Left ventricle myocardium inferior (tissue), 1 donor: Measurements from ENCODE around the gene MEG3. TPM values are rescaled to one million over a fixed set of nuclear protein-coding genes. Genes with fewer than 3 reads are reported as not detected.

Experiments used
- DNase-seq: peaks from one replicate; pipeline ENCODE4 v3.0.0-alpha.2; 2020
- H3K27ac ChIP-seq: fragments of 200-600 bp; replicated peaks from 2 replicates; pipeline ENCODE4 v1.8.0; 2021
- H3K27me3 ChIP-seq: fragments of 200-600 bp; 2 replicates; pipeline ENCODE4 v1.8.0; 2021; ENCODE audit warnings: low read depth
- H3K36me3 ChIP-seq: fragments of 200-600 bp; 2 replicates; pipeline ENCODE4 v1.8.0; 2021
- H3K4me1 ChIP-seq: fragments of 200-600 bp; 2 replicates; pipeline ENCODE4 v1.8.0; 2021
- H3K4me3 ChIP-seq: fragments of 200-600 bp; 2 replicates; pipeline ENCODE4 v1.8.0; 2021; ENCODE audit warnings: mild to moderate bottlenecking, moderate library complexity
- H3K9me3 ChIP-seq: fragments of 200-600 bp; replicated peaks from 2 replicates; pipeline ENCODE4 v1.8.0; 2021
- CTCF ChIP-seq: fragments of 200-600 bp; IDR thresholded peaks from 2 replicates; pipeline ENCODE4 v1.8.0; 2021; ENCODE audit warnings: antibody characterized with exemption, mild to moderate bottlenecking, borderline replicate concordance
- intact Hi-C: fragments of 100-400 bp; cut with micrococcal nuclease; formaldehyde crosslinking; loops from one replicate; pipeline ENCODE4 v1.11.0; 2022
- total RNA-seq: library from RNA; stranded (reverse); fragmentation: NEBNext Ultra II Directional; extraction: Animal tissue kit (Norgen Biotek cat#: 25700); gene quantifications from one replicate; pipeline ENCODE4 v1.2.1, GENCODE V29; 2021
- donor health status: DM: no; HTN: yes; CAD: no; lungs with severe emphysema.

Gene MEG3
- total RNA-seq, 1 donor from 2014 or later = 17.5 TPM

- peak; percentile 2 for DNase-seq
- Histone ChIP-seq H3K4me3 (no peak overlapping the region), H3K4me1 (no peaks in the 10 kb centered on the region), H3K9me3 (no peaks in the 10 kb centered on the region), H3K27me3 (peaks cover 44% of the 10 kb centered on the region), H3K27ac (no peak overlapping the region), H3K36me3 (no peaks in the 10 kb centered on the region)
- intact Hi-C loops = no loop called here
- no peak for TF ChIP-seq CTCF
Observed at GRCh38 chr14:100864206-100864605, 38.3 kb downstream of the MEG3 start.

GRCh38 chr14:100864960-100865681, 39.2 kb downstream of the MEG3 start:
- no peak overlapping the region for H3K27ac ChIP-seq
- H3K36me3 ChIP-seq = no peaks in the 10 kb centered on the region
- H3K9me3 ChIP-seq = no peaks in the 10 kb centered on the region
- no peaks in the 10 kb centered on the region for H3K4me1 ChIP-seq
- intact Hi-C loops = no loop called here
- no peak for TF ChIP-seq CTCF
- H3K4me3 ChIP-seq = no peak overlapping the region
- H3K27me3 ChIP-seq = peaks cover 34% of the 10 kb centered on the region
- peak; percentile 8 for DNase-seq

- TF ChIP-seq CTCF = no peak
- Histone ChIP-seq H3K36me3 (no peaks in the 10 kb centered on the region), H3K27ac (no peak overlapping the region), H3K9me3 (no peaks in the 10 kb centered on the region), H3K27me3 (peaks cover 26% of the 10 kb centered on the region), H3K4me3 (no peak overlapping the region), H3K4me1 (no peaks in the 10 kb centered on the region)
- peak; percentile 9 for DNase-seq
- intact Hi-C loops = no loop called here
Observed at GRCh38 chr14:100865682-100866591, 40.0 kb downstream of the MEG3 start.

GRCh38 chr14:100866666-100867630, 41.0 kb downstream of the MEG3 start:
- TF ChIP-seq CTCF = no peak
- Histone ChIP-seq H3K4me3 (no peak overlapping the region), H3K27ac (no peak overlapping the region), H3K9me3 (no peaks in the 10 kb centered on the region), H3K27me3 (peaks cover 17% of the 10 kb centered on the region), H3K36me3 (no peaks in the 10 kb centered on the region), H3K4me1 (no peaks in the 10 kb centered on the region)
- intact Hi-C loops = no loop called here
- no peak for DNase-seq
